ENCODE data around the gene HOXA3. TPM values are rescaled to one million over a fixed set of nuclear protein-coding genes. Genes with fewer than 3 reads are reported as not detected.
A peak's percentile ranks its signal among the peaks of the same experiment; 100 is the strongest.

Gene HOXA3
- total and polyA plus RNA-seq, 2 of the 13 experiments (the other 11 are each of a cell fraction or from before 2014, with no cell fraction given): 2.9 to 4.6 TPM

DNA sequence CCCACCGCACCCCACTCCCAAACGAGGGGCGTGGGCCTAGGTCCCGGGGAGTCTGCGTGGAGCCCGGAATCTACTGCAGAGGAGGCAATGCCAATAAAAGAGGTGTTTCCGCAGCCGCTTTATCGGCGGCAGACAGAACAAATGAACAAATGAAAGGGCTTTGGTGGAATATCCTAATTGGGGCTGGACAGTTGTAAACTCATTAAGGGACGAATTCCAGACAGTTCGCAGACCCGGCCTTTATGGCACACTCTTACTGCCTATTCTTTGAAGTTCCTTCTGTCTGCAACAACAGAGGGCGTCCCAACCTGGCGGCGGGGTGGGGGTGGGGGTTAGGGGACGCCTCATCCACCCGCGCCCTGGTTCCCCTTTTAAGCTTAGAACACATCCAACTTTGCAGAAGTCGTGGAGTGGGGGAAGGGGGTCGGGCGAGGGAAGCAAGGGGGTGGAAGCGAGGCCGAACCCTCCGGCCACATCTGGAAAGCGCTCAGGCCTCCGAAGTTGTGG, 8.9 kb upstream of the HOXA3 start (continued):
- TF ChIP-seq PHF8 (CRISPR knock-in tag; IDR thresholded peaks at IDR 0.05): peak; percentile 8; the same call in 1 of the 2 replicates
- TF ChIP-seq ZNF12 (CRISPR knock-in tag; IDR thresholded peaks at IDR 0.05): no peak
- TF ChIP-seq ZKSCAN8 (CRISPR knock-in tag; IDR thresholded peaks at IDR 0.05; ENCODE audit: borderline replicate concordance): no peak
- TF ChIP-seq EED (CRISPR knock-in tag; IDR thresholded peaks at IDR 0.05): 0 out of 2 replicates have a peak, but pooled peaks have one; percentile 43
- TF ChIP-seq MLLT10 (CRISPR knock-in tag; IDR thresholded peaks at IDR 0.05): no peak
- no peak for TF ChIP-seq ZNF234 (CRISPR knock-in tag; conservative IDR thresholded peaks at IDR 0.05)
- TF ChIP-seq, protein P1, sequence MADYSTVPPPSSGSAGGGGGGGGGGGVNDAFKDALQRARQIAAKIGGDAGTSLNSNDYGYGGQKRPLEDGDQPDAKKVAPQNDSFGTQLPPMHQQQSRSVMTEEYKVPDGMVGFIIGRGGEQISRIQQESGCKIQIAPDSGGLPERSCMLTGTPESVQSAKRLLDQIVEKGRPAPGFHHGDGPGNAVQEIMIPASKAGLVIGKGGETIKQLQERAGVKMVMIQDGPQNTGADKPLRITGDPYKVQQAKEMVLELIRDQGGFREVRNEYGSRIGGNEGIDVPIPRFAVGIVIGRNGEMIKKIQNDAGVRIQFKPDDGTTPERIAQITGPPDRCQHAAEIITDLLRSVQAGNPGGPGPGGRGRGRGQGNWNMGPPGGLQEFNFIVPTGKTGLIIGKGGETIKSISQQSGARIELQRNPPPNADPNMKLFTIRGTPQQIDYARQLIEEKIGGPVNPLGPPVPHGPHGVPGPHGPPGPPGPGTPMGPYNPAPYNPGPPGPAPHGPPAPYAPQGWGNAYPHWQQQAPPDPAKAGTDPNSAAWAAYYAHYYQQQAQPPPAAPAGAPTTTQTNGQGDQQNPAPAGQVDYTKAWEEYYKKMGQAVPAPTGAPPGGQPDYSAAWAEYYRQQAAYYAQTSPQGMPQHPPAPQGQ (CRISPR knock-in tag; IDR thresholded peaks at IDR 0.05; ENCODE audit: borderline replicate concordance): no peak
- TF ChIP-seq NFRKB (IDR thresholded peaks at IDR 0.05): no peak
- no peak for TF ChIP-seq ZNF572 (CRISPR knock-in tag; IDR thresholded peaks at IDR 0.05)
- TF ChIP-seq, protein P2, sequence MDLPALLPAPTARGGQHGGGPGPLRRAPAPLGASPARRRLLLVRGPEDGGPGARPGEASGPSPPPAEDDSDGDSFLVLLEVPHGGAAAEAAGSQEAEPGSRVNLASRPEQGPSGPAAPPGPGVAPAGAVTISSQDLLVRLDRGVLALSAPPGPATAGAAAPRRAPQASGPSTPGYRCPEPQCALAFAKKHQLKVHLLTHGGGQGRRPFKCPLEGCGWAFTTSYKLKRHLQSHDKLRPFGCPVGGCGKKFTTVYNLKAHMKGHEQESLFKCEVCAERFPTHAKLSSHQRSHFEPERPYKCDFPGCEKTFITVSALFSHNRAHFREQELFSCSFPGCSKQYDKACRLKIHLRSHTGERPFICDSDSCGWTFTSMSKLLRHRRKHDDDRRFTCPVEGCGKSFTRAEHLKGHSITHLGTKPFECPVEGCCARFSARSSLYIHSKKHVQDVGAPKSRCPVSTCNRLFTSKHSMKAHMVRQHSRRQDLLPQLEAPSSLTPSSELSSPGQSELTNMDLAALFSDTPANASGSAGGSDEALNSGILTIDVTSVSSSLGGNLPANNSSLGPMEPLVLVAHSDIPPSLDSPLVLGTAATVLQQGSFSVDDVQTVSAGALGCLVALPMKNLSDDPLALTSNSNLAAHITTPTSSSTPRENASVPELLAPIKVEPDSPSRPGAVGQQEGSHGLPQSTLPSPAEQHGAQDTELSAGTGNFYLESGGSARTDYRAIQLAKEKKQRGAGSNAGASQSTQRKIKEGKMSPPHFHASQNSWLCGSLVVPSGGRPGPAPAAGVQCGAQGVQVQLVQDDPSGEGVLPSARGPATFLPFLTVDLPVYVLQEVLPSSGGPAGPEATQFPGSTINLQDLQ (CRISPR knock-in tag; IDR thresholded peaks at IDR 0.05): no peak
- TF ChIP-seq, protein P3, sequence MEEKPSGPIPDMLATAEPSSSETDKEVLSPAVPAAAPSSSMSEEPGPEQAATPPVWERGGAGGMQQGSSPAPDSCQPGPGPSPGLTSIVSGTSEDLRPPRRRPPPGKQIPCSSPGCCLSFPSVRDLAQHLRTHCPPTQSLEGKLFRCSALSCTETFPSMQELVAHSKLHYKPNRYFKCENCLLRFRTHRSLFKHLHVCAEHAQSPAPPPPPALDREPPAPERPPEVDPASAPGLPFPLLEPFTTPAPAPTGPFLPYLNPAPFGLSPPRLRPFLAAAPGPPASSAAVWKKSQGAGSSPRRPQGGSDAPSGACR (CRISPR knock-in tag; IDR thresholded peaks at IDR 0.05): 0 out of 2 replicates have a peak, but pooled peaks have one; percentile 4
- TF ChIP-seq KLF9 (CRISPR knock-in tag; IDR thresholded peaks at IDR 0.05; ENCODE audit: low read depth): no peak
- TF ChIP-seq, protein P4, sequence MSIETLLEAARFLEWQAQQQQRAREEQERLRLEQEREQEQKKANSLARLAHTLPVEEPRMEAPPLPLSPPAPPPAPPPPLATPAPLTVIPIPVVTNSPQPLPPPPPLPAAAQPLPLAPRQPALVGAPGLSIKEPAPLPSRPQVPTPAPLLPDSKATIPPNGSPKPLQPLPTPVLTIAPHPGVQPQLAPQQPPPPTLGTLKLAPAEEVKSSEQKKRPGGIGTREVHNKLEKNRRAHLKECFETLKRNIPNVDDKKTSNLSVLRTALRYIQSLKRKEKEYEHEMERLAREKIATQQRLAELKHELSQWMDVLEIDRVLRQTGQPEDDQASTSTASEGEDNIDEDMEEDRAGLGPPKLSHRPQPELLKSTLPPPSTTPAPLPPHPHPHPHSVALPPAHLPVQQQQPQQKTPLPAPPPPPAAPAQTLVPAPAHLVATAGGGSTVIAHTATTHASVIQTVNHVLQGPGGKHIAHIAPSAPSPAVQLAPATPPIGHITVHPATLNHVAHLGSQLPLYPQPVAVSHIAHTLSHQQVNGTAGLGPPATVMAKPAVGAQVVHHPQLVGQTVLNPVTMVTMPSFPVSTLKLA (IDR thresholded peaks at IDR 0.05): no peak
- TF ChIP-seq SRSF1 (optimal IDR thresholded peaks at IDR 0.05; ENCODE audit: low read depth, low read length): no peak
- TF ChIP-seq MZF1 (CRISPR knock-in tag; IDR thresholded peaks at IDR 0.05; ENCODE audit: borderline replicate concordance): no peak
- 0 out of 2 replicates have a peak, but pooled peaks have one; percentile 25 for TF ChIP-seq PHF21A (CRISPR knock-in tag; IDR thresholded peaks at IDR 0.05)
- TF ChIP-seq BORCS8-MEF2B (CRISPR knock-in tag; IDR thresholded peaks at IDR 0.05): no peak
- no peak for TF ChIP-seq PCBP1 (IDR thresholded peaks at IDR 0.05; ENCODE audit: borderline replicate concordance, low read depth, low read length)
- peak; percentile 7; the same call in 1 of the 2 replicates for TF ChIP-seq ZNF605 (CRISPR knock-in tag; IDR thresholded peaks at IDR 0.05)
- TF ChIP-seq, protein P5, sequence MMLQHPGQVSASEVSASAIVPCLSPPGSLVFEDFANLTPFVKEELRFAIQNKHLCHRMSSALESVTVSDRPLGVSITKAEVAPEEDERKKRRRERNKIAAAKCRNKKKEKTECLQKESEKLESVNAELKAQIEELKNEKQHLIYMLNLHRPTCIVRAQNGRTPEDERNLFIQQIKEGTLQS (CRISPR knock-in tag; IDR thresholded peaks at IDR 0.05): no peak
- TF ChIP-seq ZNF138 (CRISPR knock-in tag; IDR thresholded peaks at IDR 0.05; ENCODE audit: low read depth): 0 out of 2 replicates have a peak, but pooled peaks have one; percentile 41
- no peak for TF ChIP-seq ZNF530 (CRISPR knock-in tag; IDR thresholded peaks at IDR 0.05; ENCODE audit: low read depth)
- no peak for TF ChIP-seq GPN1 (CRISPR knock-in tag; IDR thresholded peaks at IDR 0.05; ENCODE audit: borderline replicate concordance)
- TF ChIP-seq, protein P6, sequence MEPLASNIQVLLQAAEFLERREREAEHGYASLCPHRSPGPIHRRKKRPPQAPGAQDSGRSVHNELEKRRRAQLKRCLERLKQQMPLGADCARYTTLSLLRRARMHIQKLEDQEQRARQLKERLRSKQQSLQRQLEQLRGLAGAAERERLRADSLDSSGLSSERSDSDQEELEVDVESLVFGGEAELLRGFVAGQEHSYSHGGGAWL (CRISPR knock-in tag; IDR thresholded peaks at IDR 0.05): no peak

Measured in HepG2 (cell line).